Activated CD4-positive, alpha-beta T cell treated with anti-CD3 and anti-CD28 coated beads, Interleukin-2, amount 10 ng/mL, durations not matched to agents 24 days and 14 days (primary cell): ENCODE measurements around the gene KRT16. TPM values are rescaled to one million over a fixed set of nuclear protein-coding genes. Genes with fewer than 3 reads are reported as not detected.
A peak's percentile ranks its signal among the peaks of the same experiment; 100 is the strongest.
"Not testable (repeated sequence)": the region's sequence is repeated elsewhere in the genome, so short reads cannot be mapped to it uniquely, and the experiment has no call there.

Source experiments
- DNase-seq: peaks from one replicate; pipeline ENCODE4 v3.0.0; 2022
- H3K27ac Mint-ChIP-seq: one replicate; pipeline ENCODE4 v1.8.0; 2022; ENCODE audit warnings: mild to moderate bottlenecking, mixed read lengths
- H3K27me3 Mint-ChIP-seq: one replicate; pipeline ENCODE4 v1.8.0; 2022; ENCODE audit warnings: mixed read lengths
- H3K36me3 Mint-ChIP-seq: one replicate; pipeline ENCODE4 v1.8.0; 2022; ENCODE audit warnings: low read depth, mild to moderate bottlenecking, mixed read lengths
- H3K4me1 Mint-ChIP-seq: one replicate; pipeline ENCODE4 v1.8.0; 2021; ENCODE audit warnings: mixed read lengths
- H3K4me3 Mint-ChIP-seq: one replicate; pipeline ENCODE4 v1.8.0; 2022; ENCODE audit warnings: mild to moderate bottlenecking, moderate library complexity, mixed read lengths
- H3K9me3 Mint-ChIP-seq: one replicate; pipeline ENCODE4 v1.8.0; 2021; ENCODE audit warnings: mixed read lengths
- intact Hi-C: fragments of 100-400 bp; cut with micrococcal nuclease; formaldehyde crosslinking; loops from one replicate; pipeline ENCODE4 v1.15.1; 2023
- total RNA-seq: library from RNA; stranded (reverse); gene quantifications from 2 replicates; pipeline ENCODE4 v1.2.3, GENCODE V29; 2022

KRT16 gene
- total RNA-seq, 1 donor from 2014 or later = not detected

- H3K9me3 Mint-ChIP-seq = no peaks in the 10 kb centered on the region
- intact Hi-C loops = no loop called here
- no peak for DNase-seq
- H3K27me3 Mint-ChIP-seq = peaks cover 18% of the 10 kb centered on the region
- H3K4me1 Mint-ChIP-seq = peaks cover 3% of the 10 kb centered on the region
- H3K27ac Mint-ChIP-seq = no peak overlapping the region
- no peaks in the 10 kb centered on the region for H3K36me3 Mint-ChIP-seq
- H3K4me3 Mint-ChIP-seq = no peak overlapping the region
Observed at GRCh38 chr17:41581366-41582060, 31.1 kb downstream of the KRT16 start.

GRCh38 chr17:41580687-41581365 lies 31.7 kb downstream of the KRT16 start:
- Mint-ChIP-seq H3K9me3 (no peaks in the 10 kb centered on the region), H3K4me1 (peaks cover 3% of the 10 kb centered on the region), H3K27me3 (peaks cover 18% of the 10 kb centered on the region), H3K36me3 (no peaks in the 10 kb centered on the region), H3K4me3 (no peak overlapping the region), H3K27ac (no peak overlapping the region)
- no peak for DNase-seq
- intact Hi-C loops = no loop called here

- no peak for DNase-seq
- Mint-ChIP-seq H3K4me3 (no peak overlapping the region), H3K9me3 (no peaks in the 10 kb centered on the region), H3K27me3 (peaks cover 18% of the 10 kb centered on the region), H3K4me1 (peaks cover 3% of the 10 kb centered on the region), H3K27ac (no peak overlapping the region), H3K36me3 (no peaks in the 10 kb centered on the region)
- intact Hi-C loops = no loop called here
Observed at GRCh38 chr17:41580244-41580575, 32.4 kb downstream of the KRT16 start.

GRCh38 chr17:41579484-41580243 lies 32.9 kb downstream of the KRT16 start:
- Mint-ChIP-seq H3K4me3 (no peak overlapping the region), H3K36me3 (no peaks in the 10 kb centered on the region), H3K27me3 (peaks cover 20% of the 10 kb centered on the region), H3K4me1 (peaks cover 3% of the 10 kb centered on the region), H3K27ac (no peak overlapping the region), H3K9me3 (no peaks in the 10 kb centered on the region)
- DNase-seq = peak; percentile 94
- intact Hi-C loops = loop anchor here (1.0 to 2.0 kb wide), 2 partner anchors 31 to 87 kb away; no protein-coding TSS in a partner anchor

- no peak for DNase-seq
- H3K36me3 Mint-ChIP-seq = no peaks in the 10 kb centered on the region
- no peak overlapping the region for H3K27ac Mint-ChIP-seq
- peaks cover 20% of the 10 kb centered on the region for H3K27me3 Mint-ChIP-seq
- H3K4me1 Mint-ChIP-seq = peaks cover 3% of the 10 kb centered on the region
- H3K9me3 Mint-ChIP-seq = no peaks in the 10 kb centered on the region
- intact Hi-C loops = loop anchor here (1.0 to 2.0 kb wide), 2 partner anchors 30 to 87 kb away; no protein-coding TSS in a partner anchor
- H3K4me3 Mint-ChIP-seq = no peak overlapping the region
Observed at GRCh38 chr17:41578971-41579370, 33.6 kb downstream of the KRT16 start.

- no peaks in the 10 kb centered on the region for H3K9me3 Mint-ChIP-seq
- no peak overlapping the region for H3K27ac Mint-ChIP-seq
- H3K36me3 Mint-ChIP-seq = no peaks in the 10 kb centered on the region
- H3K27me3 Mint-ChIP-seq = peaks cover 21% of the 10 kb centered on the region
- peaks cover 3% of the 10 kb centered on the region for H3K4me1 Mint-ChIP-seq
- intact Hi-C loops = loop anchor here (2.0 kb wide), 1 partner anchor 30 kb away; no protein-coding TSS in a partner anchor
- no peak for DNase-seq
- H3K4me3 Mint-ChIP-seq = no peak overlapping the region
Observed at GRCh38 chr17:41578538-41578937, 34.0 kb downstream of the KRT16 start.

GRCh38 chr17:41576740-41577139 lies 35.8 kb downstream of the KRT16 start:
- H3K27ac Mint-ChIP-seq, DNase-seq, H3K9me3 Mint-ChIP-seq, intact Hi-C loops, H3K36me3 Mint-ChIP-seq, H3K4me3 Mint-ChIP-seq, H3K4me1 Mint-ChIP-seq: not testable (repeated sequence)
- H3K27me3 Mint-ChIP-seq = peaks cover 28% of the 10 kb centered on the region

- no peaks in the 10 kb centered on the region for H3K9me3 Mint-ChIP-seq
- H3K36me3 Mint-ChIP-seq = no peaks in the 10 kb centered on the region
- intact Hi-C loops = no loop called here
- no peak for DNase-seq
- H3K4me1 Mint-ChIP-seq = peaks cover 3% of the 10 kb centered on the region
- H3K27me3 Mint-ChIP-seq = peaks cover 25% of the 10 kb centered on the region
- no peak overlapping the region for H3K4me3 Mint-ChIP-seq
- H3K27ac Mint-ChIP-seq = no peak overlapping the region
Observed at GRCh38 chr17:41575336-41575735, 37.2 kb downstream of the KRT16 start.

GRCh38 chr17:41571561-41572434 lies 40.8 kb downstream of the KRT16 start, which contains the start of gene KRT9:
TSS of gene KRT9 (minus strand) at chr17:41572059. CDS start at chr17:41571992, 67 bp downstream.
- peaks cover 8% of the 10 kb centered on the region for H3K9me3 Mint-ChIP-seq
- H3K4me3 Mint-ChIP-seq = no peak within 1 kb of the TSS
- no peak for DNase-seq
- peaks cover 21% of the 10 kb centered on the region for H3K27me3 Mint-ChIP-seq
- peaks cover 2% of the 10 kb centered on the region for H3K36me3 Mint-ChIP-seq
- H3K27ac Mint-ChIP-seq = no peak within 1 kb of the TSS
- H3K4me1 Mint-ChIP-seq = peaks cover 6% of the 10 kb centered on the region
- intact Hi-C loops = no loop called here

- intact Hi-C loops = no loop called here
- Mint-ChIP-seq H3K27me3 (peaks cover 31% of the 10 kb centered on the region), H3K27ac (peak overlapping the region; percentile 80), H3K4me3 (no peak overlapping the region), H3K36me3 (peaks cover 2% of the 10 kb centered on the region), H3K9me3 (peaks cover 8% of the 10 kb centered on the region), H3K4me1 (peaks cover 6% of the 10 kb centered on the region)
- DNase-seq = no peak
Observed at GRCh38 chr17:41567317-41567716, 45.2 kb downstream of the KRT16 start.

- Mint-ChIP-seq H3K27ac (no peak overlapping the region), H3K4me1 (peaks cover 6% of the 10 kb centered on the region), H3K9me3 (peaks cover 8% of the 10 kb centered on the region), H3K4me3 (no peak overlapping the region), H3K27me3 (peaks cover 29% of the 10 kb centered on the region), H3K36me3 (peaks cover 2% of the 10 kb centered on the region)
- intact Hi-C loops = no loop called here
- no peak for DNase-seq
Observed at GRCh38 chr17:41565338-41565737, 47.2 kb downstream of the KRT16 start.

GRCh38 chr17:41563607-41564170 lies 48.9 kb downstream of the KRT16 start:
- Mint-ChIP-seq H3K27me3 (peaks cover 30% of the 10 kb centered on the region), H3K4me1 (peaks cover 6% of the 10 kb centered on the region)
- no peak for DNase-seq

GRCh38 chr17:41561554-41561953 lies 51.0 kb downstream of the KRT16 start:
- Mint-ChIP-seq H3K4me3 (no peak overlapping the region), H3K4me1 (no peaks in the 10 kb centered on the region), H3K9me3 (no peaks in the 10 kb centered on the region), H3K27me3 (peaks cover 38% of the 10 kb centered on the region), H3K36me3 (no peaks in the 10 kb centered on the region), H3K27ac (no peak overlapping the region)
- intact Hi-C loops = no loop called here
- DNase-seq = no peak

More at GRCh38 chr17:41563607-41564170, 48.9 kb downstream of the KRT16 start:
- H3K4me3 Mint-ChIP-seq = no peak overlapping the region
- H3K9me3 Mint-ChIP-seq = peaks cover 8% of the 10 kb centered on the region
- intact Hi-C loops = no loop called here
- H3K36me3 Mint-ChIP-seq = peaks cover 2% of the 10 kb centered on the region
- H3K27ac Mint-ChIP-seq = no peak overlapping the region
